DMS 273 (cell line): Measurements from ENCODE around the gene RNF150.
"Not testable (repeated sequence)": the region's sequence is repeated elsewhere in the genome, so short reads cannot be mapped to it uniquely, and the experiment has no call there.

Experiments used
- DNase-seq: peaks from one replicate; lab custom pipeline; 2025; ENCODE audit not compliant: unreplicated experiment; lab: John Stamatoyannopoulos, UW

RNF150 gene

DNA sequence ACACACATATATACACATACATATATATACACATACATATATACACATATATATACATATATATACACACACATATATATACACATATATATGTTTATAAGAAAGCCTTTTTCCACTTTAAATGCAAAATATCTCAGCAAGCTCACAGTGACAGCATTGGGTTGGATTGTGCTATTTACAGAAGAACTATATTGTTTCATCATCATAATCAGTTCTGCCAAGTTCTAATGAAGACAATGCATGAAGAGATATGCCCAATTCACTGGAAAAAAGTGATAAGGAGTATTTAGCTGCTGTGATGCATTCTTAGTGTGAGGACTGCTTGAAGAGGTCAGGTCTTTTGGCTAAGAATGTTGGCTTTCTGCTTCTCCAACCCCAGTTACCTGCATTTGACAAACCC, 54.4 kb downstream of the RNF150 start:
- no peak for DNase-seq

DNA sequence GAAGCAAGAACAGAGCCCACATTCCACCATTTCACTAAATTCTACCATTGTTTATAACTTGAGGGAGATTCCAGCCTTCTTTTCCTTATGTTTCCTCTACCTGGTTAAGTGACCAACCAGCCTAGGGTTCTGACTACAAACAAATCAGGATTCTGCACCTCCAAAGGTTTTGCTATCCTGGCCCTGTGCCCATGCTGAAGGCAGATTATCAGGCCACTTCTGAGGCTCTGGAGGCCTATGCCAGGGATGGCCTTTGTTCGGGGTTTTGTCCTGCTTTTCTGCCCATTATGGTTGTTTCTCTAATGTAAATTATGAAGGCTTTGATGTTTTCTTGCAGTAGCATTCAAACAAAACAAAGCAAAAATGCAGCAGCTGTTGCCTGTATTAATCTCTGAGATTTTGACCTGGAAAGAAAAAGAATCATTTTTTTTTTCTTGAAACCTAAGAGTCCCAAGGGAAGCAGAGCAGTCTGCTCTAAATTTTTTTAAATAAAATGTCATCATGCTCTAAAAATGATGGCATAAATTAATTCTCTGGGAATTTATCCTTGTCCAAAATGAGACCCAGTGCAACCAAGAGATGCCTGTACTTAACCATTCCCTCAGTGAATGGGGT, 55.6 kb downstream of the RNF150 start:
- DNase-seq, result peak; percentile 19

DNA sequence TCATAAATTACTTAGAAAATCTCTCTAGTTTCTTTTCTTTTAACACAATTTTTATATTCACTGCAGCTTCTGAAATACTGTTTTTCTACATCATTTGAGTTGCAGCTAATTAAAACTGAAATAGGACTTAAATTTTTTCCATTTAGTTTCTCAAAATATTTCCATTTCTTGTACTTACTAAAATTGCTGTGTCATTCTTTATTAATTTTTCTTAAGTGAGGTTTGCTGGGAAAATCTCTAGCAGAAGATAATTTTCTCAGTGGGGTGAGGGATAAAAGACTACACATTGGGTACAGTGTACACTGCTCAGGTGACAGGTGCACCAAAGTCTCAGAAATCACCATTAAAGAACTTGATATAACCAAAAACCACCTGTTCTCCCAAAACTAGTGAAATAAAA, 57.7 kb downstream of the RNF150 start:
- DNase-seq, result no peak

DNA sequence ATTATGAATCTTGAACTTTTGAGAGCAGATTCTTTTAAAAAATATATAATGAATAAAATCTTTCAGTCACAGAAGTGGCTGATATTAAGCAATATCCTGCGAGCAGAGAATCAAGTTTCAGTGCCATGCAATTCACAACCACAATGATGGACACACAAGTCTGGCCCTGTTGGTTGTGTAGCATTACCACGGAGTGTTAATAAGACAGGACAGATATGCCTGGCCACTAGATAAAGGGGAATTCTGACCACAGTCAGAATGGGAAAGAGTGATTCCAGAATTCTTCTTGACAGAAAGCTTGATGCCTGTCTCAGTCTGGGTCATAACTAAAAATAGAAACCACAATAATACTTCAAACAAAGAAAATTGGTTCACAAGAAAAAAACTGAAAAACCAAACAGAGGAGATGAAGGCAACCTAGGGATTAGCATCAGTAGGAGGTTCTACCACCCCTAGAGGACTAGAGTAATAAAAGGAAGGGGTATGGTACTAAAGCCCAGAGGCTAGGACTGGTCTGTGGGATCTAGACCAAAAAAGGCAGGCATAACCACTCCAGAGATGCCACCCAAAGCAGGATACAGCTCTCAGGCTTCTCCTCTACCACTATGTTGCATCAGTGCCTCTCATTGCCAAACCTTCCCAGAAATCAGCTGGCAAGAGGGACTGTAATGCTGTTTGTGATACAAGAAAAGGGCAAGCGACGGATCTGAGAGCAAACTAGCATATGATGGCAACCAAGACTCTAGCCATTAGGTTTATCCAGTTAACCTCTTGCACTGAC, 59.0 kb downstream of the RNF150 start:
- no peak for DNase-seq

DNA sequence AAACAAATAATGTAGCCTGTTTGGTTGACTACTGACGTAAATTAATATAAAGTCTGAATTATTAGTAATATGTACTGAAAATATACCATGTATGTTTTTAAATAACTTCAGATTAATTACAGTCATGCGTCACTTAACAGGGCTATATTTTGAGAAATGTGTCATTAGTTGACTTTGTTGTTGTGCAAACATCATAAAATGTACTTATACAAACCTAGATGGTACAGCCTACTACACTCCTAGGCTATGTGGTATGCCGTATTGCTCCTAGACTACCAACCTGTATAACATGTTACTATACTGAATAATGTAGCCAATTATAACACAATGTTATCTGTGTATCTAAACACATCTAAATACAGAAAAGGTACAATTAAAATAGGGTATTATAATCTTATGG, 66.6 kb downstream of the RNF150 start:
- no peak for DNase-seq

DNA sequence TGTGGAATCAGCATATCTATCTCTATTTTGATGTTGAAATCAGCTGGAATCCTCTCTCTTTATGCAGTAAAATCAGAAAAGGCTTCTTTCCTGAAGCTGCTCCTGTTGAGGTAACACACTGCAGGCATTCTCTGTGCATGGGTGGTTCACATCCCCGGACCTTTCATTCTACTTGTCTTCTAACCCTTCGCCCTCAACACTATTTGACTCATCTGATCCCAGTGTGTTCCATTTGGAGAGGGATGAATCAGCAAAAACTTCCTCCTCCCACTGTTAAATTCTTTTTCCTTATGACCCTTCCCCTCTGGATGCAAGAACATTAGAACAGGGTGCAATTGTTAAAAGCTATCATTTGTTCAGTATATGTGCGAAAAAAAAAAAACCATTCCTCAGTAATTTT, 67.4 kb downstream of the RNF150 start:
- no peak for DNase-seq

DNA sequence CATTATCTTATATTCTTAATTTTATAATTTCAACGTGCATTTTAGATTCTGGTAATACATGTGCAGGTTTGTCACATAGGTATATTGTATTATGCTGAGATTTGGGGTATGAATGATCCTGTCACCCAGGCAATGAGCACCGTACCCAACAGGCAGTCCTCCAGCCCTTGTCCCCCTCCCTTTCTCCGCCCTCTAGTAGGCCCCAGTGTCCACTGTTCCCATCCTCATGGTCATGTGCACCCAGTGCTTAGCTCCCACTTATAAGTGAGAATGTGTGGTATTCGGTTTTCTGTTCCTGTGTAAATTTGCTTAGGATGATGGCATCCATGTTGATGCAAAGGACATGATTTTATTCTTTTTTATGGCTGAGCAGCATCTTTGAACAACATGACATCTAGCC, 70.6 kb downstream of the RNF150 start:
- no peak for DNase-seq

DNA sequence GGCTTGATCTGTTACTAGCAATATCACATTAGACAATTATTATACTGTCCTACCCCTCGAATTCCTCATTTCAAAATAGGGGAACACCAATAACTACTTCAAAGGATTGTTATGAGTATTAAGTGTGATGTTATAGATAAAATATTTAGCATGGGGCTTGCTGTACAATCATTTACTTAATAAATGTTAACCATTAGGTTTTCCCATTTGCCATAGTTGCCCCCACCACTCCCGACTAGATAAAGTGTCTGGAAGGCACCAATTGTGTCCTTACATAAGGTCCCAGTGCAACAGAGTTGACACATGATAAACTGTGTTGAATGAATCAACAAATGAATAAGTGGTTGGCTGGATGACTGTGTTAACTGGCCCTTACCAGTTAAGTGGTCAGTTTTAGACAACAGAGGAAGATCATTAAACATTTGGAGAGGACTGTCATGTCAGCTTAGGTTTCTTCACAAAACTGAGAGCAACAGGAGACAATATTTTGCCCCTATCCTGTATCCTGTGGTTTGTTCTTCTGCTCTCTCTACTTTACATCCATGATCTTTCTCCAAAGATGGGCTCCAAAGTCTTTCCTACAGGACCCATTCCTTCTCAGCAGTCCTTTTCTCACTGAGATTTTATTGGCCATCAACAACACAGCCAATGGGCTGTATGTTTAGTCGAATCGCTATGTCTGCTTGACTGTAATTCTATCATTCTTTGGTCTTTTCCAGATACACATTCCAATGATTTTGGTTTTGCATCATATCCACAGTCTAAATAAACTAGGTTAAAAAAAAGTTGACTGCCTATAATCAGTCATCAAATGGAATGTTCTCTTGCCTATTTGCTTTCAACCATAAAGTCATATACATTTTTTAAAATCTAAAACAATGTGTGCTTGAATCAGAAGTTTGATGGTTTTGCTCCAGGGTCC, 74.4 kb downstream of the RNF150 start:
- no peak for DNase-seq

DNA sequence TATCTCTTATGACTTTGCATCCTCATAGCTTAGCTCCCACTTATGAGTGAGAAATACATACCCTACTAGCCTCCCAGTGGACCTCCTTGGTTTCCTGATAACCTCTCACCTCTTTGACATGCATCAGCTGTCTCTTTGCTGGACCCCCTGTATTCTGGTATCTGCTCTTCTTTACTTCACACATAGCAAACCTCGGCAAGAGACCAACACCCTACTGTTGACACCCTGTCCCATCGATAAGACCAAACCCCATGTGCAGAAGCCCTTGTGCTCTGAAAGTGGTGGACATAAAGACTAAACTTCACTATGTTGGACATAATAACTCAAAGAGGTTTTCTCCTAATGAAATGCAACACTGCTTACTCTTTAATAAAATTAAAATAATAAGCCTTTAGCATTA, 75.7 kb downstream of the RNF150 start:
- DNase-seq, result no peak

DNA sequence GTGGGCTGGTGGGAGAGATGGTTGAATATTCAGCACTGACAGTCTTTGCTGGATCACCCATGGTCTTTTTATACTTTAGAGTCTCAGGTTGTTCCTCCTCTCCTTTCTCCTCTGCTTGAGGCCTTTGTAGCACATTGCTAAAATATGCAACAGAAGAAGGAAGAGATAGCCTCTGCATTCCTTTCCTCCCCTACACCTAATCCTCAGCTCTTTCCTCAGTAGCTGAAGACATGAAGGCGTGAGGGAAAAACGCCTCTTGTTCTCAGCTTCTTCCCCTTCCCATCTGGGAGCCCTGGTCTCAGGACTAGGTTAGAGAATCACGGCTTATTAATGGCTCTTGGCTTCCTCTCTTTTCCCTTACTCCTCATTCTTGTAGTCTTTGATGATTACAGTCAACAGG, 76.8 kb downstream of the RNF150 start:
- DNase-seq, result no peak

DNA sequence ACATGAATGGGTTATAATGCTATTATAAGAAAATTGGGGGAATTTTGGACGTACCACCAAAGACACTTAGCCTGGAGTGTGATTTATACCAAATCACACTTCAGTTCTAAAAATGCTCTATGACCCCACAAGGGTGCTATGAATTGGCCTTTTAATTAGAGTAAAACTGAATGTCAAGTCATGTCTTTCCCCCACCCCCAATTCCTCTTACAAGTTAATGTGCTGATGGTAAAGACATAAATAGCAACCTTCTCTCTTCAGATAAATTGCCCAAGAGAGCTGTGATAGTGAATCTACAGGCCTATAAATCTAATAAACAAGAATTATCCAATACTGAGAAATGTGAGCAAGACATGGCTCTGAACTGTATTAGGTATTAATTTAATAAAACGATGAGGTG, 78.8 kb downstream of the RNF150 start:
- no peak for DNase-seq

DNA sequence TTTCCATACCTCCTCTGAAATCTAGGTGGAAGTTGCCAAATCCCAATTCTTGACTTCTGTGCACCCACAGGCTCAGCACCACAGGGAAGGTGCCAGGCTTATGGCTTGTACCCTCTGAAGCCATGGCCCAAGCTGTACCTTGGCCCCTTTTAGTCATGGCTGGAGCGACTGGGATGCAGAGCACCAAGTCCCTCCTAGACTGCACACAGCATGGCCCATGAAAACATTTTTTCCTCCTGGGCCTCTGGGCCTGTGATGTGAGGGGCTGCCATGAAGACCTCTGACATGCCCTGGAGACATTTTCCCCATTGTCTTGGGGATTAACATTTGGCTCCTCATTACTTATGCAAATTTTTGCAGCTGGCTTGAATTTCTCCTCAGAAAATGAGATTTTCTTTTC, 82.3 kb downstream of the RNF150 start:
- DNase-seq, result not testable (repeated sequence)

DNA sequence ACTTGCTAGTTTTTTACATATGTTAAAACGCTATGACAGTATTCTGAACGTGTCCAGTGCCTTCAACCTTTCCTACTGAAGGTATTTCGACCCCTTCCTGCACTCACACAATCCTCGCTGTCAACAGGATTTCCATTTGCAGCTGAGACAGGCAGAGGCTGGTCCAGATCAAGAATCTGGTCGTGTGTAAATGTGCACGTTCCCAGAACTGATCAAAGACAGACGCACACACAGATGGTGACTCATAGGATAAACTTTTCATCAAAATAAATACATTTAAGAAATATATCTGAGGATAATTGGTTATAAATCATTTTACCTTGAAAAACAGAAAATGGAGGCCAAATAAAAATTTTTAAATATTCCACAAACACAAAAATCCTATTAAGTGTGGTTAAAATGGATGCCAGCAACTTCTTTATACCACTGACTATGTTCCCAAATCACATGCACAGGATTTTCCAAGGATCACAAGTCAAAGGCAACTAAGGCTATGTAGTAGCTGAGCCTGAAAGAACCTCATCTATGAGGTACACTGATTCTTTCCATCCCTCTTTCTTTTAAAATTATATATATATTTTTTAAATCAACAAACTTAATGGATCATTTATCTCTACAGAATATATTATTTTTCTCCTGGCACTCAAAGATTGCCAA, 85.9 kb downstream of the RNF150 start:
- DNase-seq, result no peak

DNA sequence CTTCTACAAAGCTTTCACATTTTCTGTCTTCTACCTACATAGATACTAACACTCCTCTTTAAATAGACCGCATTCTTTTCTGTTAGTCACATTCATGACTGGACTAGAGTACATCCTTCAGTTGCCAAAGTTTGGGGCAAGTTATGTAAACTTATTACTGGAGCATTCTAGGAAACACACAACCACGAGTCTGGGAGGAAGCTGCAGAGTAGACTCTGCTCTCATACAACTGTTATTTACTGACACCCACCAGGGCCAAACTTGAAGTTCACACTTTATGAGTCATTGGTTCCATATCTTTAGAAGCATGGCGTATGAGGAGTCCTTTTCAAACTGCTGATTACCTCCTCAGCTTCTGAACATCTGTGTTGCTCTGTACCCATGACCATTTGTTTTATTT, 87.0 kb downstream of the RNF150 start:
- DNase-seq, result no peak

DNA sequence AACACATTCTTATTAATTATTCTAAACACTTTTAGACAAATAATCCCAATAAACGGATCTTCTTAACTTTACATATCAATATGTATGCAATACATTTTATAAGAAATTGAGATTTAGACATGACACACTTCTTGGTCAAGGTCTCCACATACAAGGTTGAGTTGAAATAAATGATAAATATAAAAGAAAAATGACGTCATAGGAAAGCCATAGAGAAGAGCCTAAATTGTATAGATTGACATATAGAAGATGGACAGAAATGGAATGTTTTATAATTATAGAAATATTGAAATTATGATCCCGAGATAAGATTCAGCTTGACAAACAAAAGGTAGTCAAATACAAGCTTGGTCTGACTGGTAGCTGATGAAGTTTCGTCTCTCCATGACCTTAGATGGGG, 87.4 kb downstream of the RNF150 start:
- DNase-seq, result no peak

DNA sequence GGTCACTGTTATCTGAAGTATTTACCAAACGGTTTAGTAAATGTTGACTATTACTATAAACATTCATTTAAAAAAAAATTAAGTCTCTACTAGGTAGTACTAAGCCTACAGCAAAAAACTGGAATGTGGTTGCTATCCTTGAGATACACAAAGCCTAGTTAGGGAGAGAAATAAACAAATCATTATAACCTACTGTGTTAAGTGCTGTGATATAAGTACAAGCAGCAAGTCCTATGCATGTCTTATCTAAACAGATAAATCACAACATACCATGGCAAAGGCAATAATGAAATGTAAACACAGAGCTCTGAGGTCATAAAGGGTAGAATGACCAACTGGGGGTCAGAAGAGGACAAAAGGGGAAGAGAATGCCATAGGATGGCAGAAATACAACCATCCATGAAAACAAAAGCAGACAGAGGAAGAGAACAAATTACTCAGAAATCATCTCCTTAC, 92.2 kb downstream of the RNF150 start:
- no peak for DNase-seq

DNA sequence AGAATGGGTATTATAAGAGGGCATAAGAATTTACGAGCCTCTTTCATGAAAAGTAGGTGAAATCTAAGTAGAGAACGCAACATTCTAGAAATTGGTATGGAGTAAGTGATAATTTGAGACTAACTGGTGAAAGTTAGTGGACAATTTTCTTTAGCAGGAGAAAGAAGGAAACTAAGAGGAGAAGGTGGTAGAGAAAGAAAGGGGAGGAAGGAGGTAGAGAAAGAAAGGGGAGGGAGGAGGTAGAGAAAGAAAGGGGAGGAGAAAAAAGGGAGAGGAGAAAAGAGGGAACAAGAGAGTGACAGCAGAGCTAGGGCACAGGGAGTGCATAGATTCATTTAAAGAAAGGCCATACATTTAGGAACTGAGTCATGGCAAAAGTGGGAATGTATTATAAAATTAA, 94.1 kb downstream of the RNF150 start:
- no peak for DNase-seq

DNA sequence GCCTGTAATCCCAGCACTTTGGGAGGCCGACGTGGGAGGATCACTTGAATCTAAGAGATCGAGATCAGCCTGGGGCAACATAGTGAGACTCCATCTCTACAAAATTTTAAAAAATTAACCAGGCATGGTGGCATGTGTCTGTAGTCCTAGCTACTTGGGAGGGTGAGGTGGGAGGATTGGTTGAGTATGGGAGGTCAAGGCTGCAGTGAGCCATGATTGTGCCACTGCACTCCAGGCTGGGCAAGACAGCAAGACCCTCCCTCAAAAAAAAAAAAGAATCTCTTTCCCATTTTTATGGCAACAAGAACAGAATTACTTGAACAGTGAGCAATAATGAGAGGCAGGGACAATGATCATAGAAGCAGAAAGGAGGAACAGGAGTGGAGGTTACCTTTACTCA, 94.8 kb downstream of the RNF150 start:
- no peak for DNase-seq

DNA sequence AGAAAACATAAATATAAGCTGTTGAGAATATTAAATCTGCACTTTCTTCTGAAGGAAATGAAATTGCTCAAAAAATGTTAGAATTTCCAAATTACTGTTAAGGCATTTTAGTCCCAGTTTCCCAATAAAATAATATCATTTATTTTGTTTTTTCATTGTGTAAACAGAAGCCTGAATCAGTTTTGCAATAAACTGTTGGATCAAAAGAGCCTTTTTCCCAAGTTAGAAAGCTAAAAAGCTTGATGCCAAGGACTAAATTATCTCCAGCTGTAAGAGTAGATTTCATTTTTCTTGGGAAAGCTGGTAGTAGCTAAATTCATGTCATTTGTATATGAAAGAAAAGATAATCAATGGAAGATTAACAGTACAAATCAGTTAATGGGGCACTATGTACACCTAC, 95.8 kb downstream of the RNF150 start:
- no peak for DNase-seq

DNA sequence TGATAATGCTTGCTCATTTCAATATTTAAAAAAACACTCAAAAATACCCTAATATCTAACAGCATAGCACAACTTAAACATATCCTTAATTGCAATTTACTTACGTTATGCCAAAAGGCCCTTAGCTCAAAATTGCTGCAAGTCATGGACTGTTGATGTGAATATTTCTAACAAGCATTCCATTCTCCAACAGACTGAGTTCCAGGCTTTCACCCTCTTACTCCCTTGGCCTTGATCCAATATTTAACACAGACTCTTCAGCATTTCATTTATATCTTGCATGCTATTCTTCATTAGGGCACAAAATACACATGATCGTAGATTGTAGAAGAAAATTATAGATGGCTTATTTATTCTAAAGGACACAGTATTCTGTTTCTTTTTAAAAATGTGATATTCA, 96.5 kb downstream of the RNF150 start:
- DNase-seq, result no peak

DNA sequence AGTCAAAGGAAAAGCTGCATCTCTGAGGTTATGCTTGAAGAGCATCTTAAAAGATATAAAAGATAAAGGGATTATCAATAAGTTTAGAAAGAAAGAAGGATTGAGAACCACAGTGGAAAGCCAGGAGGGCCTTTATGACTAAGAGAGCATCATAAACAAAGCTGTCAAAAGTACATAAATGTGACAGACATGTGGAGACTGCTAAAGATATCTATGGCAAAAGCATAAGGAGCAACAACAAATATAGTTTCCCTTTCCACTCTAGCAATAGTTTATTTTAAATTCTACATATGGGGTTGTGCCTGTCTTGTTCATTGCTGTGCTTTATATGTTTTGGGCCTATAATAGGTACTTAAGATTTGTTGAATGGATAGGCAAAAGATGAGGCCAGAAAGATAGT, 97.3 kb downstream of the RNF150 start:
- DNase-seq, result no peak
